HepG2 (cell line): ENCODE data around the gene TOP1. TPM values are rescaled to one million over a fixed set of nuclear protein-coding genes. Genes with fewer than 3 reads are reported as not detected.

Experiments used
- CSRNP2 ChIP-seq: sonication (generic); formaldehyde crosslinking; conservative IDR thresholded peaks from 2 replicates; pipeline ENCODE4 v1.8.0; 2022; ENCODE audit warnings: low read depth, missing genetic modification reagents
- DDIT3 ChIP-seq: sonication (generic); formaldehyde crosslinking; IDR thresholded peaks from 2 replicates; pipeline ENCODE4 v1.4.0; 2020; ENCODE audit warnings: mild to moderate bottlenecking, missing genetic modification reagents
- ELF1 ChIP-seq: sonication (generic); formaldehyde crosslinking; IDR thresholded peaks from 2 replicates; pipeline ENCODE4 v1.4.0; 2020; ENCODE audit warnings: missing genetic modification reagents
- HNRNPH1 ChIP-seq: fragments of 200-400 bp; formaldehyde crosslinking; optimal IDR thresholded peaks from 2 replicates; pipeline ENCODE3; 2017; ENCODE audit warnings: mild to moderate bottlenecking, low read depth, low read length
- IKZF1 ChIP-seq: fragments of 450-650 bp; IDR thresholded peaks from 2 replicates; pipeline ENCODE4 v1.7.1; 2016
- KAT7 ChIP-seq: IDR thresholded peaks from 2 replicates; pipeline ENCODE4 v1.6.1; 2018; ENCODE audit warnings: borderline replicate concordance, missing compliant biosample characterization
- KDM5A ChIP-seq: fragments of 200-600 bp; sonication (generic); IDR thresholded peaks from 2 replicates; pipeline ENCODE4 v1.7.0; 2018; ENCODE audit warnings: antibody characterized with exemption, mild to moderate bottlenecking, low read length, borderline replicate concordance
- NBN ChIP-seq: fragments of 450-650 bp; conservative IDR thresholded peaks from 2 replicates; pipeline ENCODE4 v1.6.1; 2017
- NFIC ChIP-seq: IDR thresholded peaks from 2 replicates; pipeline ENCODE4 v1.6.1; 2012; ENCODE audit warnings: mild to moderate bottlenecking, low read length, inconsistent platforms
- PLRG1 ChIP-seq: fragments of 450-650 bp; conservative IDR thresholded peaks from 2 replicates; pipeline ENCODE4 v1.6.1; 2016
- SIX1 ChIP-seq: sonication (generic); formaldehyde crosslinking; IDR thresholded peaks from 2 replicates; pipeline ENCODE4 v1.4.0; 2020; ENCODE audit warnings: missing genetic modification reagents, borderline replicate concordance
- SNAI1 ChIP-seq: sonication (generic); formaldehyde crosslinking; IDR thresholded peaks from 2 replicates; pipeline ENCODE4 v1.5.0; 2020; ENCODE audit warnings: mild to moderate bottlenecking, missing genetic modification reagents, borderline replicate concordance
- STAG1 ChIP-seq: sonication (generic); formaldehyde crosslinking; IDR thresholded peaks from 2 replicates; pipeline ENCODE4 v1.4.0; 2020; ENCODE audit warnings: missing genetic modification reagents
- TAF15 ChIP-seq: fragments of 200-400 bp; formaldehyde crosslinking; IDR thresholded peaks from one replicate; pipeline ENCODE4 v1.6.1; 2018; ENCODE audit warnings: mild to moderate bottlenecking, low read depth, low read length; ENCODE audit not compliant: poor library complexity, severe bottlenecking
- ZHX1 ChIP-seq: sonication (generic); formaldehyde crosslinking; IDR thresholded peaks from 2 replicates; pipeline ENCODE4 v1.8.1; 2022; ENCODE audit warnings: low read depth, mild to moderate bottlenecking, missing genetic modification reagents
- ZNF12 ChIP-seq: sonication (generic); formaldehyde crosslinking; IDR thresholded peaks from 2 replicates; pipeline ENCODE4 v1.5.0; 2020; ENCODE audit warnings: missing genetic modification reagents
- ZNF362 ChIP-seq: sonication (generic); formaldehyde crosslinking; IDR thresholded peaks from 2 replicates; pipeline ENCODE4 v1.4.0; 2020; ENCODE audit warnings: missing genetic modification reagents, mild to moderate bottlenecking, borderline replicate concordance
- ZNF431 ChIP-seq: sonication (generic); formaldehyde crosslinking; IDR thresholded peaks from 2 replicates; pipeline ENCODE4 v1.9.0; 2022; ENCODE audit warnings: missing genetic modification reagents, low read depth, mild to moderate bottlenecking, borderline replicate concordance
- ZNF530 ChIP-seq: sonication (generic); formaldehyde crosslinking; IDR thresholded peaks from 2 replicates; pipeline ENCODE4 v1.5.0; 2020; ENCODE audit warnings: low read depth, mild to moderate bottlenecking, missing genetic modification reagents
- ZNF607 ChIP-seq: sonication (generic); formaldehyde crosslinking; IDR thresholded peaks from 2 replicates; pipeline ENCODE4 v1.5.1; 2020; ENCODE audit warnings: missing genetic modification reagents, mild to moderate bottlenecking, borderline replicate concordance
- ZNF691 ChIP-seq: sonication (generic); formaldehyde crosslinking; IDR thresholded peaks from 2 replicates; pipeline ENCODE4 v1.4.0; 2020; ENCODE audit warnings: missing genetic modification reagents, low read depth, mild to moderate bottlenecking, borderline replicate concordance
- polyA plus RNA-seq, 8 experiments: library from polyadenylated mRNA; depleted of rRNA in 3 of 8; stranded (reverse) in 7 of 8; unstranded in 1 of 8; fragments of >200 nt; fragmentation: Illumina TruSeq in 4 of 8; extraction: Trizol in 4 of 8; gene quantifications; 2 replicates each; pipeline versions ENCODE4 v1.2.1 to v1.2.3, GENCODE V29; 2011 to 2016; ENCODE audit warnings: low read depth in 4 of 8, missing spikeins in 1 of 8, mixed read lengths in 1 of 8; ENCODE audit not compliant: insufficient read depth in 1 of 8
- total RNA-seq, 5 experiments: library from RNA; depleted of rRNA; stranded (reverse); fragments of >200 nt; fragmentation: Illumina TruSeq; extraction: Trizol; gene quantifications; 2 replicates each; pipeline ENCODE4 v1.2.3, GENCODE V29; 2016; ENCODE audit warnings: low read depth in 1 of 5

TOP1 gene
- total and polyA plus RNA-seq, 2 of the 13 experiments (the other 11 are each of a cell fraction or from before 2014, with no cell fraction given) = 10.2 to 19.4 TPM

GRCh38 chr20:41136680-41137613 is 108.3 kb downstream of the TOP1 start, which contains the start of gene PLCG1 (continued):
- TF ChIP-seq ZNF691 (CRISPR knock-in tag) (peak; percentile 43; the same call in 1 of the 2 replicates), NFIC (no peak), ZNF362 (CRISPR knock-in tag) (no peak), ZNF530 (CRISPR knock-in tag) (no peak), PLRG1 (no peak), TAF15 (no peak), CSRNP2 (CRISPR knock-in tag) (no peak), HNRNPH1 (no peak), NBN (no peak), STAG1 (CRISPR knock-in tag) (no peak; the same call in 1 of the 2 replicates), SNAI1 (peak; percentile 90), DDIT3 (CRISPR knock-in tag) (no peak), ZNF607 (peak; percentile 94), KAT7 (no peak; the same call in 1 of the 2 replicates), IKZF1 (no peak), ZHX1 (CRISPR knock-in tag) (peak; percentile 60; the same call in 1 of the 2 replicates), ELF1 (CRISPR knock-in tag) (peak; percentile 32; the same call in 1 of the 2 replicates), ZNF12 (0 out of 2 replicates have a peak, but pooled peaks have one; percentile 45), KDM5A (peak; percentile 62; the same call in 1 of the 2 replicates), ZNF431 (CRISPR knock-in tag) (peak; percentile 89; the same call in 1 of the 2 replicates), SIX1 (no peak)
